SU-DHL-6 (cell line): Measurements from ENCODE around the gene HDGF.

ENCODE experiments used
- CTCF ChIP-seq: fragments of 200-600 bp; sonication (generic); IDR thresholded peaks from one replicate; pipeline ENCODE4 v1.5.1; 2017; ENCODE audit warnings: antibody characterized with exemption, mild to moderate bottlenecking, low read length, moderate library complexity; ENCODE audit not compliant: insufficient read depth, poor library complexity, severe bottlenecking
- EZH2phosphoT487 ChIP-seq: fragments of 200-600 bp; sonication (generic), shearing (Covaris generic); conservative IDR thresholded peaks from 2 replicates; pipeline ENCODE4 v1.6.1; 2018; ENCODE audit warnings: mild to moderate bottlenecking, antibody characterized with exemption, low read length, moderate library complexity, mixed read lengths

- no peak for TF ChIP-seq CTCF
- TF ChIP-seq EZH2phosphoT487: no peak
Observed at GRCh38 chr1:156692441-156692924, 59.0 kb downstream of the HDGF start.
